ENCODE measurements around the gene KCNQ1. TPM values are rescaled to one million over a fixed set of nuclear protein-coding genes. Genes with fewer than 3 reads are reported as not detected.

KCNQ1 gene
- total and polyA plus RNA-seq, 7 experiments from 2014 or later, result 14.7 to 46.4 (median 36.9) TPM

DNA sequence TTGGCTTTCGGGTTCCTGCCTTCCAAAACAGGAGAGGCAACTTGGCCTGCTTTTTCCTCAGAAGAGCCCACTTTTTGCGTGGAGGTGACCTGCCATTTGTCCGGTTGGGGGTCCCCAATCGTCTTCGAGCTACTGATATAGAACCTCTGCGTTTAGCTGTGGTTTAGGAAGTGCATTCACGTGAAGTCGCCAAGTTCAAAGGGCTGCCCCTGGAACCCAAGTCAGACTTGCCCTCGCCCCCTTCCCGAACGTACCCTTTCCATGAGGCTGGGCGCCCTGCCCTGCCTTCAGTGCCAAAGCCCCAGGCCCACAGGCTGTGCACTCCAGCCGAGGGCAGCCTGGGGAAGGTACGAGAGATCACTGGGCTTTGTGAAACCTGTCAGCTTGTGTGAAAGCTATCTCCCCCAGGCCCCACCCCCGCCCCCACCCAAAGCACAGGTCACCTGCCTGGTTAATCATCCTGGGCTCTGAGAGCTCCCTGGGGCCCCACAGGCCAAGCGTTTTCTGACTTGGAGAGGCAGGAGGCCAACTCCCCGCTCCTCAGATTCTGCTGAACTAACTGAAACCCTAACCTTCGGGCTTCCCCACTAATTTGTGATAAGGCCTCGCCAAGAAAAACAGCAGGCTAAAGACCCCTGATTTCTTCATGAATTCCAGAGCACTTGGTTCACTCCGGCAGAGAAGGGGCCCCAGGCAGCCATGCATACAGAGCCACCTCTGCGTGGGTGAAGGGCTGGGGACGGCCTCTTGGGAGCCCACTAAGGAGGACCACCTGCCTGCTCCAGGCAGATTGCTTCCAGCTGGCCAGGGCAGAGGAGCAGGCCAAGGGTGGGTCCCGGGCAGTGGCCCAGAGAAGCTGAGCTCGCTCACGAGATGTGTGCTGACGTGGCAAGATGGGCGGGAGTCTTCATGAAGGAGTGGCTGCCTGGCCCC lies 280.8 kb downstream of the KCNQ1 start:
- H3K4me3 Mint-ChIP-seq, result no peak overlapping the region

DNA sequence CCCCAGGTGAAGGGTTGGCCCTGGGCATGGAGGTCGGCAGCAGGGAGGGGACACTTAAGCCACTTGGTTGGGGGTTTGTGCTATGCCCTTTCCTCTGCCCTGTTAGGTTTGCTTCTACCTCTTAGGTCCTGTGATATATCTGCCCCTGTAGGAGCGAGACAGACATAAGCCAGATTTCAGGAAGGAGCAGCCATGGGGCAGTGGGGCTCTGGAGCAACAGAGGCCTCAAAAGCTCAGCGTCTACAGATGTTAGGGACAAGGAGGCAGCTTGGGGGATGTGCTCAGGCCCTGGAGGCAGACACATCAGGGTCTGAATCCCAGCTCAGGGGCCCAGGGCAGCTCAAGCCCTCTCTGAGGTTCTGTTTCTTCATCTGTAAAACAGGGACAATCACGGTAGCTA lies 282.2 kb downstream of the KCNQ1 start:
- Mint-ChIP-seq H3K4me3 (no peak overlapping the region), H3K4me1 (no peaks in the 10 kb centered on the region), H3K9me3 (no peaks in the 10 kb centered on the region), H3K27me3 (no peaks in the 10 kb centered on the region), H3K36me3 (peaks cover 0 to 8% (median 0%) of the 10 kb centered on the region in 5 donors), H3K27ac (peak overlapping the region in 1 of 9 donors; percentile 22)
- Histone ChIP-seq H3K4me3 (ENCODE audit: low read length) (no peak overlapping the region), H3K4me1 (ENCODE audit: control insufficient read depth in 2 of 2, insufficient read depth in 2 of 2, low read length in 2 of 2) (no peaks in the 10 kb centered on the region), H3K36me3 (ENCODE audit: control insufficient read depth in 2 of 3, insufficient read depth in 3 of 3, low read length in 3 of 3) (no peaks in the 10 kb centered on the region), H3K27ac (ENCODE audit: low read depth, low read length) (no peak overlapping the region), H3K9me3 (ENCODE audit: control insufficient read depth in 2 of 3, low read length in 3 of 3) (no peaks in the 10 kb centered on the region), H3K27me3 (ENCODE audit: control insufficient read depth in 2 of 2, insufficient read depth in 2 of 2, low read length in 2 of 2) (no peaks in the 10 kb centered on the region)
- ChIA-PET CTCF (interaction anchor here (0.6 kb wide), 1 partner anchor 652 kb away, joined by 5 read pairs; no protein-coding TSS in a partner anchor), POLR2A (no interaction called here)
- DNase-seq (no peak), ATAC-seq (no peak)
- intact Hi-C loops (cut with micrococcal nuclease), result no loop called here

More for the DNA sequence above, 280.8 kb downstream of the KCNQ1 start:
- Histone ChIP-seq H3K4me3 (ENCODE audit: low read length) (no peak overlapping the region), H3K27ac (ENCODE audit: low read depth, low read length) (no peak overlapping the region), H3K27me3 (ENCODE audit: control insufficient read depth in 2 of 2, insufficient read depth in 2 of 2, low read length in 2 of 2) (no peaks in the 10 kb centered on the region), H3K9me3 (ENCODE audit: control insufficient read depth in 2 of 3, low read length in 3 of 3) (no peaks in the 10 kb centered on the region), H3K4me1 (ENCODE audit: control insufficient read depth in 2 of 2, insufficient read depth in 2 of 2, low read length in 2 of 2) (no peaks in the 10 kb centered on the region), H3K36me3 (ENCODE audit: control insufficient read depth in 2 of 3, insufficient read depth in 3 of 3, low read length in 3 of 3) (no peaks in the 10 kb centered on the region)
- Mint-ChIP-seq H3K9me3 (no peaks in the 10 kb centered on the region), H3K36me3 (peaks cover 0 to 8% (median 0%) of the 10 kb centered on the region in 5 donors), H3K4me1 (no peaks in the 10 kb centered on the region), H3K27ac (no peak overlapping the region), H3K27me3 (no peaks in the 10 kb centered on the region)
- ChIA-PET CTCF (no interaction called here), POLR2A (no interaction called here)
- ATAC-seq, result no peak
- intact Hi-C loops (cut with micrococcal nuclease), result no loop called here
- no peak for DNase-seq

DNA sequence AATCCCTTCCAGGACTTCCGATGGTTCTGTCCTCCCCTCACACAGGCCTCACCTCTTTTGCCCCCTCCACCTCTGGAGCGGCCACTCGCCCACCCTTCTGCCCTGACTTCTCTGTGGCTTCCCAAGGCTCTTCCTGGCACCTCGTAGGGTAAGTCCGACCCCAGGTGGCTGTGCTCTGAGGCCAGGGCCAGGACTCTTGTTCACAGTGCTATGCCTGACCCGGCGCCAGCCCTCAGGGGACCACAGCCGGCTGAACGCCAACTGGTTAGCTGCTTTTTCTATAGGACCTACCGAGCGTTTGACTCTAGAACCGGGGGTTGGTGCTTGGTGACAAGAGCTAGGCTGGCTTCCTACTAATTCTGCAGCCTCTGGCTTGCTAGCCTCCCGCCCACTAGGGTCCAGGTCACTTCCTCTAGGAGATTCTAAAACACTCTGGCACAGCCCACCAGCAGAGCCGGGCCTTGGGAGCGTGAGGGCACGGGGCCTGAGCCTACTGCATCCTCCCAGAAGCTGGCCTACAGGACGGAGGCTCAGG lies 283.4 kb downstream of the KCNQ1 start:
- Histone ChIP-seq H3K27me3 (ENCODE audit: control insufficient read depth in 2 of 2, insufficient read depth in 2 of 2, low read length in 2 of 2) (no peaks in the 10 kb centered on the region), H3K4me3 (ENCODE audit: low read length) (no peak overlapping the region), H3K4me1 (ENCODE audit: control insufficient read depth in 2 of 2, insufficient read depth in 2 of 2, low read length in 2 of 2) (no peaks in the 10 kb centered on the region), H3K27ac (ENCODE audit: low read depth, low read length) (no peak overlapping the region), H3K36me3 (ENCODE audit: control insufficient read depth in 2 of 3, insufficient read depth in 3 of 3, low read length in 3 of 3) (no peaks in the 10 kb centered on the region), H3K9me3 (ENCODE audit: control insufficient read depth in 2 of 3, low read length in 3 of 3) (no peaks in the 10 kb centered on the region)
- Mint-ChIP-seq H3K4me1 (peaks cover 0 to 2% (median 0%) of the 10 kb centered on the region in 7 donors), H3K27ac (peak overlapping the region in 1 of 9 donors; percentile 42), H3K9me3 (no peaks in the 10 kb centered on the region), H3K36me3 (peaks cover 0 to 8% (median 0%) of the 10 kb centered on the region in 5 donors), H3K4me3 (no peak overlapping the region), H3K27me3 (no peaks in the 10 kb centered on the region)
- ChIA-PET POLR2A (no interaction called here), CTCF (no interaction called here)
- intact Hi-C loops (cut with micrococcal nuclease), result no loop called here
- DNase-seq (no peak), ATAC-seq (no peak)

GRCh38 chr11:2728663-2729332 lies 284.0 kb downstream of the KCNQ1 start:
- Mint-ChIP-seq H3K27ac (no peak overlapping the region), H3K4me1 (peaks cover 0 to 3% (median 0%) of the 10 kb centered on the region in 7 donors), H3K36me3 (peaks cover 0 to 8% (median 0%) of the 10 kb centered on the region in 5 donors), H3K27me3 (no peaks in the 10 kb centered on the region), H3K4me3 (no peak overlapping the region), H3K9me3 (no peaks in the 10 kb centered on the region)
- Histone ChIP-seq H3K4me1 (ENCODE audit: control insufficient read depth in 2 of 2, insufficient read depth in 2 of 2, low read length in 2 of 2) (no peaks in the 10 kb centered on the region), H3K4me3 (ENCODE audit: low read length) (no peak overlapping the region), H3K27me3 (ENCODE audit: control insufficient read depth in 2 of 2, insufficient read depth in 2 of 2, low read length in 2 of 2) (no peaks in the 10 kb centered on the region), H3K9me3 (ENCODE audit: control insufficient read depth in 2 of 3, low read length in 3 of 3) (no peaks in the 10 kb centered on the region), H3K27ac (ENCODE audit: low read depth, low read length) (no peak overlapping the region), H3K36me3 (ENCODE audit: control insufficient read depth in 2 of 3, insufficient read depth in 3 of 3, low read length in 3 of 3) (no peaks in the 10 kb centered on the region)
- intact Hi-C loops (cut with micrococcal nuclease), result no loop called here
- ATAC-seq, result no peak
- DNase-seq, result no peak
- POLR2A ChIA-PET, result no interaction called here
- CTCF ChIA-PET, result no interaction called here

- no peaks in the 10 kb centered on the region for H3K9me3 Mint-ChIP-seq
These were observed 285.0 kb downstream of the KCNQ1 start for GRCh38 chr11:2729841-2730240.

DNA sequence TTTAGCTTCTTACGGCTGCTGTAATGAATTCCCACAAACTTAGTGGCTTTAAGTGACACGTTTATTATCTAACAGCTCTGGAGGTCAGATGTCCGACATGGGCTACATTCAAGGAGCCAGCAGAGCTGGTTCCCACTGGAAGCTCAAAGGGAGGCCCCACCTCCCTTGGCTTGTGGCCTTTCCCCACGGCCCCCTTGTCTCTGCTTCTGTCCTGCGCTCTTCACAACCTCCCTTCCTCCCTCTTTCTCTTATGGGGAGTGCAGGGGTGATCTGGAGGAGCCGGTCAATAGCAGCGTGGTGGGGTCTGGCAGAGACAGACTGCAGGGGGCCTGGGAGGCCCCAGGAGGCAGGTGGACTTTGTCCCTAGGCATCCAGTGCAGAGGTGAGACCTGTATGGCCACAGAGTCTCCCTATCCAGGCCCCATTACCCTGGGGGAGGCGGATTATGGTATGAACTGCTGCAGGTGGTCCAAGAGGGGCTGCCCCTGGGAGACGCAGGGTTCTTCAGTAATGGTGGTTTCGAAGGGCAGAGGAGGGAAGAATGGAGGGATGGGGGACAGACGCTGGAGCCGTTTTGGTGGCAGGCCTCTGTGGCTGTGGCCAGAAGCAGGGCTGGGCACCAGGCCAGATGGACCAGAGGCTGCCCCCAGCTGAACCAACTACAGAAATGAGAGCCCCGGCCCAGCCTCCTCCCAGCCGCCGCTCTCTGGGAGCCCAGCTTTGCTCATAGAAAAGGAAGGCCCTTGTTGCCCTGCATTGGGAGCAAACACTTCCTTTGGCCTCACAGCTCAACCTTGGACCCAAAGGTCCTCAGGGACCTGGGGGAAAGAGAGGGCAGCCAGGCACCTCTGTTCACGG lies 285.7 kb downstream of the KCNQ1 start:
- no peak overlapping the region for H3K27ac Mint-ChIP-seq

More at GRCh38 chr11:2729841-2730240, 285.0 kb downstream of the KCNQ1 start:
- Histone ChIP-seq H3K27me3 (ENCODE audit: control insufficient read depth in 2 of 2, insufficient read depth in 2 of 2, low read length in 2 of 2) (no peaks in the 10 kb centered on the region), H3K27ac (ENCODE audit: low read depth, low read length) (no peak overlapping the region), H3K4me1 (ENCODE audit: control insufficient read depth in 2 of 2, insufficient read depth in 2 of 2, low read length in 2 of 2) (no peaks in the 10 kb centered on the region), H3K4me3 (ENCODE audit: low read length) (no peak overlapping the region), H3K9me3 (ENCODE audit: control insufficient read depth in 2 of 3, low read length in 3 of 3) (no peaks in the 10 kb centered on the region), H3K36me3 (ENCODE audit: control insufficient read depth in 2 of 3, insufficient read depth in 3 of 3, low read length in 3 of 3) (no peaks in the 10 kb centered on the region)
- ChIA-PET POLR2A (no interaction called here), CTCF (interaction anchor here (0.7 kb wide), 1 partner anchor 182 kb away, joined by 3 read pairs; no protein-coding TSS in a partner anchor)
- Mint-ChIP-seq H3K4me1 (peaks cover 0 to 4% (median 0%) of the 10 kb centered on the region in 7 donors), H3K27ac (no peak overlapping the region), H3K36me3 (peaks cover 0 to 8% (median 0%) of the 10 kb centered on the region in 5 donors), H3K4me3 (no peak overlapping the region), H3K27me3 (no peaks in the 10 kb centered on the region)
- intact Hi-C loops (cut with micrococcal nuclease), result no loop called here
- ATAC-seq (no peak), DNase-seq (no peak)

More for the DNA sequence above, 285.7 kb downstream of the KCNQ1 start:
- no peaks in the 10 kb centered on the region for H3K9me3 ChIP-seq (ENCODE audit: control insufficient read depth in 2 of 3, low read length in 3 of 3)
- ATAC-seq, result no peak
- CTCF ChIA-PET, result interaction anchor here (0.7 kb wide), 1 partner anchor 183 kb away, joined by 3 read pairs; no protein-coding TSS in a partner anchor
- POLR2A ChIA-PET, result no interaction called here
- DNase-seq, result no peak
- no peaks in the 10 kb centered on the region for H3K9me3 Mint-ChIP-seq
- peaks cover 0 to 8% (median 0%) of the 10 kb centered on the region in 5 donors for H3K36me3 Mint-ChIP-seq
- H3K4me3 Mint-ChIP-seq, result no peak overlapping the region
- no peak overlapping the region for H3K4me3 ChIP-seq (ENCODE audit: low read length)
- no peaks in the 10 kb centered on the region for H3K27me3 Mint-ChIP-seq
- intact Hi-C loops (cut with micrococcal nuclease), result no loop called here
- H3K36me3 ChIP-seq (ENCODE audit: control insufficient read depth in 2 of 3, insufficient read depth in 3 of 3, low read length in 3 of 3), result no peaks in the 10 kb centered on the region
- H3K27me3 ChIP-seq (ENCODE audit: control insufficient read depth in 2 of 2, insufficient read depth in 2 of 2, low read length in 2 of 2), result no peaks in the 10 kb centered on the region
- peaks cover 0 to 4% (median 0%) of the 10 kb centered on the region in 7 donors for H3K4me1 Mint-ChIP-seq
- H3K27ac ChIP-seq (ENCODE audit: low read depth, low read length), result no peak overlapping the region
- no peaks in the 10 kb centered on the region for H3K4me1 ChIP-seq (ENCODE audit: control insufficient read depth in 2 of 2, insufficient read depth in 2 of 2, low read length in 2 of 2)

All from naive thymus-derived CD4-positive, alpha-beta T cell (primary cell).